ENCODE results near the gene WDR81.

DNA sequence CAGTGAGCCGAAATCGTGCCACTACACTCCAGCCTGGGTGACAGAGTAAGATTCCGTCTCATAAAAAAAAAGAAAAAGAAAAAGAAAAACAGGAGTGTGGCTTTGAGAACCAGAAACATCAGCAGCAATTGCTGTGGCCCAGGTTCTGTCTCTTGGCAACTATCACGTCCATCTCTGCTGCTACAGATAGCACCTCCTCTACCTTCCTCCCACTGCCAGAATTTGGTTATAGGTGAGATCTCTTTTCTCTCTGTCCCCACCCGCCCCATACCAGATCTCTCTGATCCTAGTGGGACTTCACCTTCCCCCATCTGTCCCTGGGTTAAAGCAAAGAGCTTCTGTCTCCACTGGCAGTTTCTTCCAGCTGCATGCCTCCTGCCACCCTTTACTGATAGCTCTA lies 17.4 kb upstream of the WDR81 start:
- TF ChIP-seq CTCF (IDR thresholded peaks at IDR 0.05) (no peak), POLR2A (IDR thresholded peaks at IDR 0.05) (no peak)

All from esophagus squamous epithelium (tissue), 4 donors.